Fibroblast of lung (primary cell): ENCODE data around the gene CABP4.
"Not testable (repeated sequence)": the region's sequence is repeated elsewhere in the genome, so short reads cannot be mapped to it uniquely, and the experiment has no call there.

Experiments used
- CTCF ChIP-seq, 2 donors: IDR thresholded peaks in 1 of 2; conservative IDR thresholded peaks in 1 of 2; 1 replicate in 1 of 2; 2 replicates in 1 of 2; pipeline ENCODE4 v1.5.1; 2011 to 2012; ENCODE audit warnings: low read length in 2 of 2, control low read depth in 1 of 2, inconsistent platforms in 1 of 2, low read depth in 1 of 2, mild to moderate bottlenecking in 1 of 2
- EZH2 ChIP-seq: IDR thresholded peaks from 2 replicates; pipeline ENCODE4 v1.5.1; 2012; ENCODE audit warnings: low read length, control low read depth, mild to moderate bottlenecking; ENCODE audit errors: missing control alignments

- TF ChIP-seq CTCF (conservative IDR thresholded peaks at IDR 0.05 in 1 of 2, IDR thresholded peaks at IDR 0.05 in 1 of 2; ENCODE audit: low read depth in 1 of 2, low read length in 2 of 2); EZH2: not testable (repeated sequence)
Measured at GRCh38 chr11:67477344-67478050, 22.3 kb downstream of the CABP4 start.
